ENCODE measurements around the gene IL32. TPM values are rescaled to one million over a fixed set of nuclear protein-coding genes. Genes with fewer than 3 reads are reported as not detected.

Gene IL32
- total RNA-seq, 4 donors from 2014 or later = 93.3 to 676 (median 590) TPM

DNA sequence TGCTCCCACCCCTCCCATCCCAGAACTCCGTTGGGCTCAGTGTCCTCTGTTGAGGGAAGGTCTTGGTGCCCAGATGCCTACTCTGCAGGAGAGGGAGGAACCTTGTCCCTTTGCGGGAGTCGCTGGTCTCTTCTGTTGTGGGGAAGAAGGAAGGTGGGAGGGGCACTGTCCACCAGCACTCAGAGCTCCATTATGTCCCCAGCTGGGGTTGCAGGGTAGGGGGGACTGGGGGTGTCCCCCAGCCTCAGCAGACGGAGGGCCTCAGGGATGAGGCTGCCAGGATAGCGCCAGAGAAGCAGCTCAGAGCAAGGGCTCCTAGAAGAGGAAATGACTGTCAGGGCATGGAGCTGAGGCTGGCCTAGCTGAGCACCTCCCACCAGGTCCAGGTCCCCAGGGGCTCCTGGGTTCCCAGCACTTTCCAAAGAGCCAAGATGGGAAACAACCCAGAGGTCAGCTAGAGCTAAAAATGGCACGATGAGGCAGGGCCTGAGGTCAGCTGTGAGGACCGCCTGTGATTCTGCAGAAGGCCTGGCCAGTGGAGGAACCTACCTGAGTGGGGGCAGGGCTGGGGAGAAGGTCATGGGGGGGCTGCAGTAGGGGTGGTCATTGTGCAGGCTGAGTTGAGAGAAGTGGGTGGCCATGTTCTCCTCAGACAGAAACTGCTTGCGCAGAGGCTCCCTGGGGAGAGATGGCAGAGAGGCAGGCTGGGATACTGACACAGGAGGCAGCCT is 42.6 kb upstream of the IL32 start:
- TF ChIP-seq, protein P1, sequence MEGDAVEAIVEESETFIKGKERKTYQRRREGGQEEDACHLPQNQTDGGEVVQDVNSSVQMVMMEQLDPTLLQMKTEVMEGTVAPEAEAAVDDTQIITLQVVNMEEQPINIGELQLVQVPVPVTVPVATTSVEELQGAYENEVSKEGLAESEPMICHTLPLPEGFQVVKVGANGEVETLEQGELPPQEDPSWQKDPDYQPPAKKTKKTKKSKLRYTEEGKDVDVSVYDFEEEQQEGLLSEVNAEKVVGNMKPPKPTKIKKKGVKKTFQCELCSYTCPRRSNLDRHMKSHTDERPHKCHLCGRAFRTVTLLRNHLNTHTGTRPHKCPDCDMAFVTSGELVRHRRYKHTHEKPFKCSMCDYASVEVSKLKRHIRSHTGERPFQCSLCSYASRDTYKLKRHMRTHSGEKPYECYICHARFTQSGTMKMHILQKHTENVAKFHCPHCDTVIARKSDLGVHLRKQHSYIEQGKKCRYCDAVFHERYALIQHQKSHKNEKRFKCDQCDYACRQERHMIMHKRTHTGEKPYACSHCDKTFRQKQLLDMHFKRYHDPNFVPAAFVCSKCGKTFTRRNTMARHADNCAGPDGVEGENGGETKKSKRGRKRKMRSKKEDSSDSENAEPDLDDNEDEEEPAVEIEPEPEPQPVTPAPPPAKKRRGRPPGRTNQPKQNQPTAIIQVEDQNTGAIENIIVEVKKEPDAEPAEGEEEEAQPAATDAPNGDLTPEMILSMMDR (IDR thresholded peaks at IDR 0.05) = no peak
- TF ChIP-seq POLR2A (IDR thresholded peaks at IDR 0.05) = no peak
- Histone ChIP-seq H3K4me3 (peak overlapping the region; percentile 60 to 78 (median 64)), H3K27me3 (no peaks in the 10 kb centered on the region), H3K27ac (peak overlapping the region; percentile 94 to 99 (median 96)), H3K9me3 (no peaks in the 10 kb centered on the region), H3K4me1 (peaks cover 12 to 50% (median 27%) of the 10 kb centered on the region in 4 donors), H3K36me3 (peaks cover 0 to 18% (median 0%) of the 10 kb centered on the region in 3 donors)
- DNase-seq = no peak

DNA sequence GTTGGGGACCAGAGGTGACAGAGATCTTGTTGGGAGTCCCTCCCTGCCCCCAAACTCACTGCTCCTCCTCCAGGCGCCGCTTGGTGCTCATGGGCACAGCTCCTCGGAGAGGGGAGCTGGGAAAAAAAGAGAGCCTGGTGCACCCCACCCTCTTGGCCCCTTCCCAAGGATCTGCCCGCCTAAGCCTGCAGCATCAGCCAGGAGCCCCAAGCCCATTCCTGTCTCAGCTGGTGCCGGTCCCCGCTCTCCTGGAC is 42.1 kb upstream of the IL32 start:
- Histone ChIP-seq H3K4me1 (peaks cover 14 to 55% (median 31%) of the 10 kb centered on the region in 4 donors), H3K9me3 (no peaks in the 10 kb centered on the region), H3K36me3 (peaks cover 0 to 18% (median 0%) of the 10 kb centered on the region in 3 donors), H3K27ac (peak overlapping the region; percentile 94 to 99 (median 96)), H3K27me3 (no peaks in the 10 kb centered on the region), H3K4me3 (peak overlapping the region; percentile 60 to 78 (median 64))
- TF ChIP-seq, protein P1 (IDR thresholded peaks at IDR 0.05) = no peak
- no peak for TF ChIP-seq POLR2A (IDR thresholded peaks at IDR 0.05)
- no peak for DNase-seq

DNA sequence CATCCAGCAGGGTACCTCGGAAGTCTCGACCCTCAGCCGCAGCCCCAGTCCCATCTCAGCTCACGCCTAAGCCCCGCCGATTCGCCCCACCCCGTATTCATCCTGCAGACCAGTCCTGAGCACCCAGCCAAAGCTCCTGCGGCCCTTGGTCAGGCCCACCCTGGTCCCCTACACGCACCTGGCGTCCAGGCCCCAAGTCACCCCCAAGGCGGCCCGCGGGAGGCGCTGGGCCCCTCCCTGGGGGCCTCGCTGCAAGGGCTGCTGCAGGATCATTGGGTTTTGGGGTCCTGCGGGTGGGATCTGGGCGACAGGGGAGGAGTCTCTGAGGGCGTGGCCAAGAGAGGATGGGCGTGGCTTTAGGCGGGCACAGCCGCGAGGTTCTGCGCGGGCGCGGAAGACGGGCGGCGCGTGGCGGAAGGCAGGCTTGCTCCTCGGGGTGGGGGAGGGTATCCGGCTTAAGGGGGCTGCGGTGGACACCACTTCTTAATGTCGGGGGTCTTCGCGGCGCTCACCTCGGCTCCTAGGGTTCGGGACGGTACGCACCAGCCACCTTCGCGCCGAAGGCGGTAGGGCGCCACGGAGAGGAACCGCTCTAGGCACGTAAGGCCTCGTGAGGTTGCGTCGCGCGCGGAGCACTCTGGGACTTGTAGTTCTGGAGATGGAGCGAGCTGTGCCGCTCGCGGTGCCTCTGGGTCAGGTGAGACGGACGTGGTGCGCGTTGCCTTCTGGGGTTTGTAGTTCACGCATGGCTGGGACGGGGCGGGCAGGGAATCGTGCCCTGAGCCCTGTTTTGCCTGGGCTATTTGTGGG is 41.6 kb upstream of the IL32 start, which contains the start of the genes HCFC1R1 and THOC6:
HCFC1R1 (minus strand) TSS at position 274 of the 810 bp plus-strand sequence; CDS start at position 273, 1 bp downstream.
THOC6 (plus strand) TSS at position 367 of the 810 bp plus-strand sequence; CDS start at position 659, 292 bp downstream.
- peak within 1 kb of the TSS; percentile 60 to 78 (median 64) for H3K4me3 ChIP-seq
- H3K27ac ChIP-seq = peak within 1 kb of the TSS; percentile 94 to 99 (median 96)
- TF ChIP-seq, protein P1 (IDR thresholded peaks at IDR 0.05) = peak in 1 of 6 experiments; percentile 14
- peak; percentile 74 to 78 for TF ChIP-seq POLR2A (IDR thresholded peaks at IDR 0.05)
- DNase-seq = peak; percentile 98 to 99 (median 98)
- no peaks in the 10 kb centered on the region for H3K27me3 ChIP-seq
- H3K36me3 ChIP-seq = peaks cover 0 to 18% (median 0%) of the 10 kb centered on the region in 3 donors
- no peaks in the 10 kb centered on the region for H3K9me3 ChIP-seq
- H3K4me1 ChIP-seq = peaks cover 14 to 55% (median 34%) of the 10 kb centered on the region in 4 donors

DNA sequence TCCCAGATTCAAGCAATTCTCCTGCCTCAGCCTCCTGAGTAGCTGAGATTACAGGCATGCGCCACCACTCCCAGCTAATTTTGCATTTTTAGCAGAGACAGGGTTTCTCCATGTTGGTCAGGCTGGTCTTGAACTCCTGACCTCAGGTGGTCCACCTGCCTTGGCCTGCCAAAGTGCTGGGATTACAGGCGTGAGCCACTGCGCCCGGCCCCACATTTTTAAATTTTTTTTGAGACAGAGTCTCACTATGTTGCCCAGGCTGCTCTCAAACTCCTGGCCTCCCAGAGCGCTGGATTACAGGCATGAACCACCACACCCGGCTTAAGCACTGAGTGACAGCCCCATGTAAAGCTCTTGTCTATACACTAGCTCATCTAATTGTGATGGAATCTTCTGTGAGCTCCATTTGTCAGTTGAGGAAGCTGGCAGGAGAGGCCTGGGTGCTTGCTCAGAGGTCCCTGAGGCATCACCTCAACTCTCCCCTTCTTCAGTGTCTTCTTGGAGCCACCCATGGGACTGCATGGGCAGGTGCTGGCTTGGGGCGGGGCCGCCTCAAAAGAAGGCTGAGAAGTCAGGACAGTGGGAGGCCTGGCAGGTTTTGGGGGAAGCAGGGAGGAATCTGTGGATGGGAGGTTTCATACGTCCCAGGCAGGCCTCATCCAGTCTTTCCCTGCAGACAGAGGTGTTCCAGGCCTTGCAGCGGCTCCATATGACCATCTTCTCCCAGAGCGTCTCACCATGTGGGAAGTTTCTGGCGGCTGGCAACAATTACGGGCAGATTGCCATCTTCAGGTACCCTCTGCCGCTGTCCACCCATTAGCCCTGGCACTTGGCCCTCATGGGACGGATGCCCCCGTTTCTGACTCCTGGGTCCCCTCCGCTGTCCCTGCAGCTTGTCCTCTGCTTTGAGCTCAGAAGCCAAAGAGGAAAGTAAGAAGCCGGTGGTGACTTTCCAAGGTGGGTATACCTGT is 40.1 kb upstream of the IL32 start:
- Histone ChIP-seq H3K36me3 (peaks cover 0 to 20% (median 0%) of the 10 kb centered on the region in 3 donors), H3K9me3 (no peaks in the 10 kb centered on the region), H3K27me3 (no peaks in the 10 kb centered on the region), H3K4me3 (no peak overlapping the region), H3K27ac (no peak overlapping the region), H3K4me1 (peaks cover 14 to 58% (median 30%) of the 10 kb centered on the region in 4 donors)
- TF ChIP-seq, protein P1 (IDR thresholded peaks at IDR 0.05) = no peak
- TF ChIP-seq POLR2A (IDR thresholded peaks at IDR 0.05) = no peak
- DNase-seq = peak in 1 of 3 donors; percentile 49

DNA sequence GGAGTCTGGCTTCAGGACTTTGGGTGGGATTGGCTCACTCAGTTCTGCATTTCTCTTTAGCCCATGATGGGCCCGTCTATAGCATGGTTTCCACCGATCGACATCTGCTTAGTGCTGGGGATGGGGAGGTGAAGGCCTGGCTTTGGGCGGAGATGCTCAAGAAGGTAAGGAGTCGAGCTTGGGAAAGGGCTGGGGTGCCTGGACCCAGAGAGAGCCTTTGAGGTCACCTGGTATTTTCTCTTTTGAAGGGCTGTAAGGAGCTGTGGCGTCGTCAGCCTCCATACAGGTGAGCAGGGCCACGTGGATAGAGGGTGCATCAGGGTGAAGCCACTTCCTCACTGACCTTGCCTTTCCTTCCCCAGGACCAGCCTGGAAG is 39.4 kb upstream of the IL32 start:
- TF ChIP-seq, protein P1 (IDR thresholded peaks at IDR 0.05) = no peak
- no peak for TF ChIP-seq POLR2A (IDR thresholded peaks at IDR 0.05)
- H3K4me1 ChIP-seq = peaks cover 14 to 55% (median 29%) of the 10 kb centered on the region in 4 donors
- H3K9me3 ChIP-seq = no peaks in the 10 kb centered on the region
- no peak overlapping the region for H3K4me3 ChIP-seq
- no peak overlapping the region for H3K27ac ChIP-seq
- no peaks in the 10 kb centered on the region for H3K27me3 ChIP-seq
- peak in 1 of 3 donors; percentile 32 for DNase-seq
- peaks cover 0 to 22% (median 0%) of the 10 kb centered on the region in 3 donors for H3K36me3 ChIP-seq

Measured in Peyer's patch (tissue), 4 donors.